ENCODE measurements around the gene ELL. TPM values are rescaled to one million over a fixed set of nuclear protein-coding genes. Genes with fewer than 3 reads are reported as not detected.

ELL gene
- total RNA-seq, 1 donor = 18.5 TPM

- Histone ChIP-seq H2AFZ (ENCODE audit: low read length) (no peak overlapping the region), H3K79me2 (ENCODE audit: insufficient read depth, low read length) (no peaks in the 10 kb centered on the region)
- DNase-seq (ENCODE audit: insufficient read length, low spot score, missing footprints) = peak; percentile 91
Measured at GRCh38 chr19:18435178-18435841, 86.6 kb downstream of the ELL start.

GRCh38 chr19:18434411-18435175, 87.3 kb downstream of the ELL start:
- H3K4me1 ChIP-seq (ENCODE audit: insufficient read depth, low read length) = peaks cover 23% of the 10 kb centered on the region
- H3K4me3 ChIP-seq (ENCODE audit: insufficient read depth, low read length) = no peak overlapping the region

More at GRCh38 chr19:18435178-18435841, 86.6 kb downstream of the ELL start:
- H3K27me3 ChIP-seq (ENCODE audit: insufficient read depth, low read length) = no peaks in the 10 kb centered on the region
- H3K9me3 ChIP-seq (ENCODE audit: low read depth, low read length) = no peaks in the 10 kb centered on the region
- no peak overlapping the region for H3K4me3 ChIP-seq (ENCODE audit: insufficient read depth, low read length)
- no peak overlapping the region for H3K27ac ChIP-seq (ENCODE audit: low read depth, low read length)
- peaks cover 14% of the 10 kb centered on the region for H3K36me3 ChIP-seq (ENCODE audit: insufficient read depth, low read length)
- peaks cover 22% of the 10 kb centered on the region for H3K4me1 ChIP-seq (ENCODE audit: insufficient read depth, low read length)
- no peak for TF ChIP-seq CTCF (IDR thresholded peaks at IDR 0.05; ENCODE audit: extremely low read depth, low read depth, low read length)
- H3K4me2 ChIP-seq (ENCODE audit: insufficient read depth, low read length) = no peak overlapping the region
- H4K20me1 ChIP-seq (ENCODE audit: insufficient read depth, low read length) = peaks cover 19% of the 10 kb centered on the region

DNA sequence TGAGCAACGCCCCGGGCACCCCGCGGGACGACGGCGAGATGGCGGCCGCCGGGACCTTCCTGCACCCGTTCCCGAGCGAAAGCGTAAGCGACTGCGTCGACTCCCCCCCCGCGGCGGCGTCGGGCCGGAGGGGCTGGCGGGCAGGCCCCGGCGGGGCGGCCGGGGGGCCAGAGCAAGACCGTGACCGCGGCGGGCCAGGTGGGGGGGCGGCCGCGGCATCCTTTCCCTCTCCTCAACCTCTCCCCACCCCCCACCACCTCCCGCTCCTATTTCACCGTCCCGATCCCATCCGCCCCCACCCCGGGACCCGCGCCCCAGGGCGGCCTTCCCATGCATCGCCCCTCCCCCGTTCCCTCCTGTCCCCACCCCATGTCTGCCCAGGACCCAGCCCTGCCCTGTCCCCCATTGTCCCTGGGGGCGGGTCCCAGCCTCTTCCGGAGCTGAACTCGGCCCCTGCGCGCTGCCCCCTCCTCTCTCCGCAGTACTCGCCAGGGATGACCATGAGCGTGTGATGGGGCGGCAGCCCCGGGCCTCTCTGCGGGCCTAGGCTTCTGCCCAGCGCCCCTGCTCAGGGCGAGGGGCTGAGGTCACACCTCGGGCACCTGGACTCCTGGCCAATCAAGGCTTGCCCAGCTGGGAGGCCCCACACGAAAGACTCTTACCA, 88.0 kb downstream of the ELL start:
- peaks cover 14% of the 10 kb centered on the region for H3K36me3 ChIP-seq (ENCODE audit: insufficient read depth, low read length)
- no peak overlapping the region for H3K4me3 ChIP-seq (ENCODE audit: insufficient read depth, low read length)
- peaks cover 11% of the 10 kb centered on the region for H4K20me1 ChIP-seq (ENCODE audit: insufficient read depth, low read length)
- H3K9me3 ChIP-seq (ENCODE audit: low read depth, low read length) = no peaks in the 10 kb centered on the region
- H2AFZ ChIP-seq (ENCODE audit: low read length) = no peak overlapping the region
- peaks cover 22% of the 10 kb centered on the region for H3K4me1 ChIP-seq (ENCODE audit: insufficient read depth, low read length)
- peak; percentile 81 for DNase-seq (ENCODE audit: insufficient read length, low spot score, missing footprints)
- no peak for TF ChIP-seq CTCF (IDR thresholded peaks at IDR 0.05; ENCODE audit: extremely low read depth, low read depth, low read length)
- H3K4me2 ChIP-seq (ENCODE audit: insufficient read depth, low read length) = no peak overlapping the region
- peaks cover 8% of the 10 kb centered on the region for H3K79me2 ChIP-seq (ENCODE audit: insufficient read depth, low read length)
- no peaks in the 10 kb centered on the region for H3K27me3 ChIP-seq (ENCODE audit: insufficient read depth, low read length)
- no peak overlapping the region for H3K27ac ChIP-seq (ENCODE audit: low read depth, low read length)

More at GRCh38 chr19:18434411-18435175, 87.3 kb downstream of the ELL start:
- no peaks in the 10 kb centered on the region for H3K27me3 ChIP-seq (ENCODE audit: insufficient read depth, low read length)
- no peak for TF ChIP-seq CTCF (IDR thresholded peaks at IDR 0.05; ENCODE audit: extremely low read depth, low read depth, low read length)
- H2AFZ ChIP-seq (ENCODE audit: low read length) = no peak overlapping the region
- peak; percentile 88 for DNase-seq (ENCODE audit: insufficient read length, low spot score, missing footprints)
- H3K9me3 ChIP-seq (ENCODE audit: low read depth, low read length) = no peaks in the 10 kb centered on the region
- peaks cover 14% of the 10 kb centered on the region for H3K36me3 ChIP-seq (ENCODE audit: insufficient read depth, low read length)
- H3K4me2 ChIP-seq (ENCODE audit: insufficient read depth, low read length) = no peak overlapping the region
- peaks cover 18% of the 10 kb centered on the region for H4K20me1 ChIP-seq (ENCODE audit: insufficient read depth, low read length)
- H3K27ac ChIP-seq (ENCODE audit: low read depth, low read length) = no peak overlapping the region
- H3K79me2 ChIP-seq (ENCODE audit: insufficient read depth, low read length) = peaks cover 4% of the 10 kb centered on the region

All from osteoblast (primary cell).